ENCODE data around the gene WDR6. TPM values are rescaled to one million over a fixed set of nuclear protein-coding genes. Genes with fewer than 3 reads are reported as not detected.

WDR6 gene
- total and polyA plus RNA-seq, 9 of the 15 experiments (the other 6 are each of a cell fraction or from before 2014, with no cell fraction given): 8.9 to 90.6 (median 44.7) TPM

DNA sequence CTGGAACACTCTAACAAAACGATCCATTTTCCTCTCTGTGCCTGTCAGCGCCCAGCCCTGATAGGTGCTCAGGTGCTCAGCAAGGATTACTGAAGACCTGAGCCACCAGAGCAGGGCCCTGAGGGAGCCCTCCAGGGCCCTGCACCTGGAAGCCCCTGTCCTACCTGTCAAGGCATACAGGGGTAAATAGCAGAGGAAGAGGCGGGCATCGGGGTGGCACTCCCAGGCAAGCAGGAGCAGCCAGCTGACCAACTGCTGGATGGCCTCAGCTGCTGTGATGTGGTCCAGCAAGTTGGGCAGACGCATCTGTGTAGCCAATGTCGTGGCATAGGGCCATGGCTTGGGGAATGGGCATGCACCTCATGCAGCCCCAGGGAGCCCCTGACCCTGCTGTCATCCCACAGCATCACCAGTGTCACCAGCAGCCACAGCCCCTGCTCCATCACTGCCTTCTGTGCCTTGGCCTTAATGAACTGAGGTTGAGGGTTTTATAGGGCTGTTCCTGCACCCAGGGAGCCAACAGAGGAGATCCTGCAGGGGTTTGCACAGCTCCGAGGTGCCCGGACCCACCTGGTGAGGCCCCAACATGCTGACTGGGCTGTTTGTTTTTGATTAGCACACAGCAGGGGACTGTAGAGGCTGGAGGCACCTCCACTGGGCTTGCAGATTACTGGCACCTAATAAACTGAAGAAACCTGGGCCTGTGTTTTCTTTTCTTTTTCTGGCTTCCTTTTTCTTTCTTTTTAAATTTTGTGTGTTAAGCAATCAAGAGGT lies 7.9 kb upstream of the WDR6 start:
- 7% methylated on average over 6 of the region's 8 CpGs for WGBS (ENCODE audit: insufficient coverage, low coverage, missing lambda C conversion rate)
- in situ Hi-C loops (cut with MboI) (no loop called here), intact Hi-C loops (cut with micrococcal nuclease) (no loop called here)
- Histone ChIP-seq H3K27ac (ENCODE audit: extremely low read depth, low read depth, low read length) (no peak overlapping the region), H3K9ac (ENCODE audit: insufficient read depth in 1 of 2, low read depth in 2 of 2, low read length in 2 of 2) (no peak overlapping the region; a peak in 1 of 4 replicates), H3K79me2 (ENCODE audit: control insufficient read depth, insufficient read depth, low read length) (no peaks in the 10 kb centered on the region), H3K4me1 (replicated peaks in 1 of 2; ENCODE audit: control insufficient read depth in 2 of 2, insufficient read depth in 2 of 2, low read length in 2 of 2) (peaks cover 0 to 10% of the 10 kb centered on the region in 2 experiments; a peak in 2 of 5 replicates), H3K9me1 (ENCODE audit: control insufficient read depth, insufficient read depth, low read length) (no peaks in the 10 kb centered on the region), H2AFZ (ENCODE audit: low read depth, low read length) (no peak overlapping the region), H3K36me3 (ENCODE audit: control insufficient read depth, insufficient read depth, low read length) (no peaks in the 10 kb centered on the region), H3K9me3 (replicated peaks; ENCODE audit: control insufficient read depth, insufficient read depth, low read depth, low read length) (no peaks in the 10 kb centered on the region), H3K27me3 (ENCODE audit: control insufficient read depth in 2 of 2, insufficient read depth in 2 of 2, low read length in 2 of 2) (no peaks in the 10 kb centered on the region), H3K4me2 (ENCODE audit: insufficient read depth, low read length) (no peak overlapping the region), H4K20me1 (replicated peaks; ENCODE audit: control insufficient read depth, insufficient read depth, low read length) (no peaks in the 10 kb centered on the region), H3K4me3 (no peak overlapping the region)
- FAIRE-seq (no peak), ATAC-seq (no peak), DNase-seq (ENCODE audit: extremely low read depth in 1 of 4, low spot score in 3 of 4) (no peak)
- ChIA-PET POLR2A (no interaction called here), CTCF (ENCODE audit: low intra/inter-chr PET ratio) (no interaction called here)
- BruUV-seq (replicated peaks): no TSS peak
- TF ChIP-seq NCOA4 (IDR thresholded peaks at IDR 0.05; ENCODE audit: partially characterized antibody): no peak
- TF ChIP-seq ZBTB40 (IDR thresholded peaks at IDR 0.05): no peak
- no peak for TF ChIP-seq ZBTB40 (CRISPR knock-in tag; IDR thresholded peaks at IDR 0.05)
- no peak for TF ChIP-seq ZKSCAN1 (IDR thresholded peaks at IDR 0.05; ENCODE audit: low read depth, low read length)
- no peak for TF ChIP-seq XRCC4 (IDR thresholded peaks at IDR 0.05; ENCODE audit: extremely low read depth, insufficient read depth, insufficient read length)
- TF ChIP-seq TSC22D4 (tag; IDR thresholded peaks at IDR 0.05): no peak
- TF ChIP-seq, protein P1, sequence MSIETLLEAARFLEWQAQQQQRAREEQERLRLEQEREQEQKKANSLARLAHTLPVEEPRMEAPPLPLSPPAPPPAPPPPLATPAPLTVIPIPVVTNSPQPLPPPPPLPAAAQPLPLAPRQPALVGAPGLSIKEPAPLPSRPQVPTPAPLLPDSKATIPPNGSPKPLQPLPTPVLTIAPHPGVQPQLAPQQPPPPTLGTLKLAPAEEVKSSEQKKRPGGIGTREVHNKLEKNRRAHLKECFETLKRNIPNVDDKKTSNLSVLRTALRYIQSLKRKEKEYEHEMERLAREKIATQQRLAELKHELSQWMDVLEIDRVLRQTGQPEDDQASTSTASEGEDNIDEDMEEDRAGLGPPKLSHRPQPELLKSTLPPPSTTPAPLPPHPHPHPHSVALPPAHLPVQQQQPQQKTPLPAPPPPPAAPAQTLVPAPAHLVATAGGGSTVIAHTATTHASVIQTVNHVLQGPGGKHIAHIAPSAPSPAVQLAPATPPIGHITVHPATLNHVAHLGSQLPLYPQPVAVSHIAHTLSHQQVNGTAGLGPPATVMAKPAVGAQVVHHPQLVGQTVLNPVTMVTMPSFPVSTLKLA (conservative IDR thresholded peaks at IDR 0.05): no peak
- TF ChIP-seq, protein P2, sequence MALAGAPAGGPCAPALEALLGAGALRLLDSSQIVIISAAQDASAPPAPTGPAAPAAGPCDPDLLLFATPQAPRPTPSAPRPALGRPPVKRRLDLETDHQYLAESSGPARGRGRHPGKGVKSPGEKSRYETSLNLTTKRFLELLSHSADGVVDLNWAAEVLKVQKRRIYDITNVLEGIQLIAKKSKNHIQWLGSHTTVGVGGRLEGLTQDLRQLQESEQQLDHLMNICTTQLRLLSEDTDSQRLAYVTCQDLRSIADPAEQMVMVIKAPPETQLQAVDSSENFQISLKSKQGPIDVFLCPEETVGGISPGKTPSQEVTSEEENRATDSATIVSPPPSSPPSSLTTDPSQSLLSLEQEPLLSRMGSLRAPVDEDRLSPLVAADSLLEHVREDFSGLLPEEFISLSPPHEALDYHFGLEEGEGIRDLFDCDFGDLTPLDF (CRISPR knock-in tag; IDR thresholded peaks at IDR 0.05): no peak
